ENCODE measurements around the gene TMEM212. TPM values are rescaled to one million over a fixed set of nuclear protein-coding genes. Genes with fewer than 3 reads are reported as not detected.
A peak's percentile ranks its signal among the peaks of the same experiment; 100 is the strongest.

Gene TMEM212
- total and polyA plus RNA-seq, 4 donors = 1.5 to 16.5 (median 8.1) TPM

- DNase-seq (no peak), ATAC-seq (ENCODE audit: insufficient read depth, low FRiP score) (no peak)
- Histone ChIP-seq H3K27me3 (ENCODE audit: control insufficient read depth in 3 of 3, insufficient read depth in 3 of 3, low read length in 2 of 3) (peaks cover 0 to 5% (median 0%) of the 10 kb centered on the region in 3 donors), H3K4me3 (no peak overlapping the region), H3K4me1 (ENCODE audit: control insufficient read depth in 5 of 5, insufficient read depth in 5 of 5, low read length in 5 of 5) (peaks cover 4 to 26% (median 9%) of the 10 kb centered on the region in 5 donors), H3K9ac (ENCODE audit: insufficient read depth in 1 of 2, low read length in 2 of 2) (no peak overlapping the region), H3K36me3 (ENCODE audit: control insufficient read depth in 4 of 4, insufficient read depth in 4 of 4, low read length in 4 of 4) (no peaks in the 10 kb centered on the region), H3K27ac (ENCODE audit: low read depth in 1 of 2, low read length in 1 of 2) (no peak overlapping the region), H3K9me3 (ENCODE audit: control insufficient read depth in 4 of 4, insufficient read depth in 3 of 4, low read length in 3 of 4) (no peaks in the 10 kb centered on the region)
- WGBS, 2 donors = 89 to 96% methylated on average over 6 of the region's 6 CpGs
- TF ChIP-seq, protein P1, sequence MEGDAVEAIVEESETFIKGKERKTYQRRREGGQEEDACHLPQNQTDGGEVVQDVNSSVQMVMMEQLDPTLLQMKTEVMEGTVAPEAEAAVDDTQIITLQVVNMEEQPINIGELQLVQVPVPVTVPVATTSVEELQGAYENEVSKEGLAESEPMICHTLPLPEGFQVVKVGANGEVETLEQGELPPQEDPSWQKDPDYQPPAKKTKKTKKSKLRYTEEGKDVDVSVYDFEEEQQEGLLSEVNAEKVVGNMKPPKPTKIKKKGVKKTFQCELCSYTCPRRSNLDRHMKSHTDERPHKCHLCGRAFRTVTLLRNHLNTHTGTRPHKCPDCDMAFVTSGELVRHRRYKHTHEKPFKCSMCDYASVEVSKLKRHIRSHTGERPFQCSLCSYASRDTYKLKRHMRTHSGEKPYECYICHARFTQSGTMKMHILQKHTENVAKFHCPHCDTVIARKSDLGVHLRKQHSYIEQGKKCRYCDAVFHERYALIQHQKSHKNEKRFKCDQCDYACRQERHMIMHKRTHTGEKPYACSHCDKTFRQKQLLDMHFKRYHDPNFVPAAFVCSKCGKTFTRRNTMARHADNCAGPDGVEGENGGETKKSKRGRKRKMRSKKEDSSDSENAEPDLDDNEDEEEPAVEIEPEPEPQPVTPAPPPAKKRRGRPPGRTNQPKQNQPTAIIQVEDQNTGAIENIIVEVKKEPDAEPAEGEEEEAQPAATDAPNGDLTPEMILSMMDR (IDR thresholded peaks at IDR 0.05; ENCODE audit: control extremely low read depth, extremely low read depth) = no peak
Observed at GRCh38 chr3:171807806-171808205, 35.3 kb upstream of the TMEM212 start.

DNA sequence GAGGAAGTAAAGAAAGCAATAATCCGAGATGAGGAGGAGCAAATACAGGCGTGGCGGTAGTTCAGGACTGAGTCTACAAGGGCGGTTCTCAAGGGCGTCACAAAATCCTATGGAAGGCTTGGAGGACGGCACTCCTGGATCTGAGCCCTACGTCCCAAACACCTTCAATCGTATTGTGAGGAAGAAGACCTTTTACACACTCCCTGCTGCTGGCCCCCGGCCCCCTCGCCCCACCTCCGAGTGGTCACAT, 33.6 kb upstream of the TMEM212 start:
- H3K9me3 ChIP-seq (ENCODE audit: control insufficient read depth in 4 of 4, insufficient read depth in 3 of 4, low read length in 3 of 4) = no peaks in the 10 kb centered on the region
- peaks cover 2 to 26% (median 9%) of the 10 kb centered on the region in 5 donors for H3K4me1 ChIP-seq (ENCODE audit: control insufficient read depth in 5 of 5, insufficient read depth in 5 of 5, low read length in 5 of 5)
- H3K27ac ChIP-seq (ENCODE audit: low read depth in 1 of 2, low read length in 1 of 2) = peak overlapping the region; percentile 79 to 96
- TF ChIP-seq, protein P1 (IDR thresholded peaks at IDR 0.05; ENCODE audit: control extremely low read depth, extremely low read depth) = no peak
- no peaks in the 10 kb centered on the region for H3K36me3 ChIP-seq (ENCODE audit: control insufficient read depth in 4 of 4, insufficient read depth in 4 of 4, low read length in 4 of 4)
- DNase-seq (peak in 1 of 3 donors; percentile 38), ATAC-seq (ENCODE audit: insufficient read depth, low FRiP score) (peak; percentile 19)
- WGBS, 2 donors = 4 to 5% methylated on average over 11 of the region's 11 CpGs
- peaks cover 0 to 5% (median 0%) of the 10 kb centered on the region in 3 donors for H3K27me3 ChIP-seq (ENCODE audit: control insufficient read depth in 3 of 3, insufficient read depth in 3 of 3, low read length in 2 of 3)
- peak overlapping the region; percentile 5 to 77 for H3K9ac ChIP-seq (ENCODE audit: insufficient read depth in 1 of 2, low read length in 2 of 2)
- peak overlapping the region; percentile 23 for H3K4me3 ChIP-seq

DNA sequence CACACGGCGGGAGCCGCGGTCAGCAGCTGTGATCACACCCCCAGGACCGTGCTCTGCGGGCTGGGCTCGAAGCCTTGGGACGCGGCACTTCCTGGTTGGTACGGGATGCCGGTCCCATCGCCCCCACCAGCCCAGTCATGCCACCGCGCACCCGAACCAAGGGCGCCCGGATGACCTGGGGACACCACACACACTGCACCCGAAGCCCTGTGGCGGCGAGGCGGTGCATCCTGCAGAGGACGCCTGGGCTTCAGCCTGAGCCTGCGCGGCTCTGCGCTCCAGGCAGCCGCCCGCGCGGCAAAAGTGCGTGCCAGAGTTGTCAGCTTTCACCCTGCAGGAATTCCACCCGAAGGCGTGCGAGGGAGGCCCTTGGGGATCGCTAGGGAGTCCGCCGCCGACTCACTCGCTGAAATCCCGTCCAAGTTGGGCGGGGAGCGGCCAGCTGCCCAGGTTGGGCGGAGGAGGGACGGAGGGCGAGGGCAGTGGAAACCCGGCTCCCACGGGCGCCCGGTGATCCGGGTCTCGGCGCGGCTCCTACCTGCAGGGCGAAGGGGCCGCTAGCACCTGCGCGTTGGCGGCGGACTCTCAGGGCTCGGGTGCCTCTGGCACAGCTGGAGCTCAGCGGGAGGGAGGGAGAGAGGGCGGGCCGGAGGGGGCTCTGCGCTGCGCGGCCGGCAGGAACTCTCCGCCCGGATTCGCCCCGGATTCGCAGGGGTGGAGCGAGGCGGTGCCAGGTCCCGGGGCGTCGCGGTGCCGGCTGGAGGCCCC, 33.1 kb upstream of the TMEM212 start, which contains the start of gene PLD1:
Gene PLD1 (minus strand): TSS at position 623 of the 768 bp plus-strand sequence. CDS start 72,432 bp downstream, outside the sequence.
- peaks cover 0 to 5% (median 0%) of the 10 kb centered on the region in 3 donors for H3K27me3 ChIP-seq (ENCODE audit: control insufficient read depth in 3 of 3, insufficient read depth in 3 of 3, low read length in 2 of 3)
- peak; percentile 81 to 84 (median 81) for DNase-seq
- TF ChIP-seq, protein P1 (IDR thresholded peaks at IDR 0.05; ENCODE audit: control extremely low read depth, extremely low read depth) = no peak
- H3K27ac ChIP-seq (ENCODE audit: low read depth in 1 of 2, low read length in 1 of 2) = peak within 1 kb of the TSS; percentile 79 to 96
- H3K36me3 ChIP-seq (ENCODE audit: control insufficient read depth in 4 of 4, insufficient read depth in 4 of 4, low read length in 4 of 4) = no peaks in the 10 kb centered on the region
- 0 to 1% methylated on average over 73 to 78 of the region's 78 CpGs for WGBS, 2 donors
- H3K4me3 ChIP-seq = peak within 1 kb of the TSS; percentile 23
- H3K4me1 ChIP-seq (ENCODE audit: control insufficient read depth in 5 of 5, insufficient read depth in 5 of 5, low read length in 5 of 5) = peaks cover 0 to 26% (median 9%) of the 10 kb centered on the region in 5 donors
- ATAC-seq (ENCODE audit: insufficient read depth, low FRiP score) = peak; percentile 87
- no peaks in the 10 kb centered on the region for H3K9me3 ChIP-seq (ENCODE audit: control insufficient read depth in 4 of 4, insufficient read depth in 3 of 4, low read length in 3 of 4)
- peak within 1 kb of the TSS; percentile 5 to 77 for H3K9ac ChIP-seq (ENCODE audit: insufficient read depth in 1 of 2, low read length in 2 of 2)
